Esophagus squamous epithelium (tissue), 5 donors: Measurements from ENCODE around the gene SFTPA2. TPM values are rescaled to one million over a fixed set of nuclear protein-coding genes. Genes with fewer than 3 reads are reported as not detected.
"Not testable (repeated sequence)": the region's sequence is repeated elsewhere in the genome, so short reads cannot be mapped to it uniquely, and the experiment has no call there.

ENCODE experiments used
- DNase-seq: peaks from one replicate; lab custom pipeline; 2025; lab: John Stamatoyannopoulos, UW
- H3K27ac ChIP-seq, 4 donors: fragments of 200-600 bp; sonication (generic); one replicate each; pipeline ENCODE4 v1.5.1; 2016 to 2019; ENCODE audit warnings: mild to moderate bottlenecking in 1 of 4
- H3K27me3 ChIP-seq, 4 donors: fragments of 200-600 bp; sonication (generic); 1 replicate in 3 of 4; 2 replicates in 1 of 4; pipeline versions ENCODE4 v1.5.1 to v1.6.0; 2017 to 2021; ENCODE audit warnings: antibody characterized with exemption in 1 of 4
- H3K36me3 ChIP-seq, 3 donors: fragments of 200-600 bp; sonication (generic); one replicate each; pipeline ENCODE4 v1.5.1; 2016 to 2019
- H3K4me1 ChIP-seq, 3 donors: fragments of 200-600 bp; sonication (generic); one replicate each; pipeline ENCODE4 v1.5.1; 2017 to 2019
- H3K4me3 ChIP-seq, 4 donors: fragments of 200-600 bp; sonication (generic); 1 replicate in 3 of 4; 2 replicates in 1 of 4; pipeline ENCODE4 v1.5.1; 2016 to 2019; ENCODE audit warnings: mild to moderate bottlenecking in 2 of 4, moderate library complexity in 1 of 4
- H3K9me3 ChIP-seq, 3 donors: fragments of 200-600 bp; sonication (generic); one replicate each; pipeline ENCODE4 v1.5.1; 2016 to 2019
- CTCF ChIP-seq, 6 experiments: fragments of 450-650 bp in 4 of 6; fragments of 200-600 bp in 2 of 6; sonication (generic) in 2 of 6; IDR thresholded peaks; one replicate each; pipeline ENCODE4 v1.5.1; 2016 to 2019; ENCODE audit warnings: antibody characterized with exemption in 6 of 6, mild to moderate bottlenecking in 4 of 6, moderate library complexity in 4 of 6
- POLR2A ChIP-seq, 4 donors: fragments of 450-650 bp; IDR thresholded peaks; one replicate each; pipeline ENCODE4 v1.6.1; 2017; ENCODE audit warnings: antibody characterized with exemption in 4 of 4, mild to moderate bottlenecking in 4 of 4, moderate library complexity in 3 of 4
- WGBS, 2 donors: methylation state at CpG; one replicate each; pipeline ENCODE4 v1.1.5; 2018; 5-methylcytosine and 5-hydroxymethylcytosine counted together
- intact Hi-C: fragments of 100-400 bp; cut with DNase I; formaldehyde crosslinking; loops from one replicate; pipeline ENCODE4 v1.15.0; 2022
- total RNA-seq, 4 donors: library from RNA; depleted of rRNA; stranded (reverse); fragments of >200 nt; gene quantifications; one replicate each; pipeline ENCODE4 v1.1.0, GENCODE V29; 2016
- donor health status: DM: yes; HTN: yes; CAD: no.

SFTPA2 gene
- total RNA-seq, 4 donors from 2014 or later, result 0.27 TPM; not detected in 3

- no peak for TF ChIP-seq POLR2A (IDR thresholded peaks at IDR 0.05)
- TF ChIP-seq CTCF (IDR thresholded peaks at IDR 0.05), result no peak
- H3K27me3 ChIP-seq, result peaks cover 0 to 3% (median 0%) of the 10 kb centered on the region in 4 donors
- H3K9me3 ChIP-seq, result no peaks in the 10 kb centered on the region
These were observed 20.8 kb upstream of the SFTPA2 start for GRCh38 chr10:79581044-79581443.

GRCh38 chr10:79579361-79579760 is 19.2 kb upstream of the SFTPA2 start:
- intact Hi-C loops, result no loop called here
- Histone ChIP-seq H3K9me3 (no peaks in the 10 kb centered on the region), H3K27ac (no peak overlapping the region), H3K4me1 (no peaks in the 10 kb centered on the region), H3K27me3 (peaks cover 0 to 3% (median 0%) of the 10 kb centered on the region in 4 donors), H3K36me3 (no peaks in the 10 kb centered on the region), H3K4me3 (no peak overlapping the region)
- DNase-seq, result no peak
- 90 to 95% methylated on average over 2 of the region's 2 CpGs for WGBS, 2 donors
- no peak for TF ChIP-seq POLR2A (IDR thresholded peaks at IDR 0.05)
- no peak for TF ChIP-seq CTCF (IDR thresholded peaks at IDR 0.05)

More at GRCh38 chr10:79581044-79581443, 20.8 kb upstream of the SFTPA2 start:
- H3K36me3 ChIP-seq, result no peaks in the 10 kb centered on the region
- H3K4me3 ChIP-seq, result no peak overlapping the region
- H3K27ac ChIP-seq, result no peak overlapping the region
- DNase-seq, result no peak
- H3K4me1 ChIP-seq, result no peaks in the 10 kb centered on the region
- intact Hi-C loops, result no loop called here

GRCh38 chr10:79570624-79571023 is 10.4 kb upstream of the SFTPA2 start:
- WGBS, 2 donors, result 73 to 88% methylated on average over 2 of the region's 6 CpGs
- intact Hi-C loops, result not testable (repeated sequence)

GRCh38 chr10:79563426-79563825 is 3.2 kb upstream of the SFTPA2 start:
- Histone ChIP-seq H3K27ac (no peak overlapping the region), H3K4me1 (peaks cover 0 to 8% (median 0%) of the 10 kb centered on the region in 3 donors), H3K4me3 (no peak overlapping the region), H3K9me3 (no peaks in the 10 kb centered on the region), H3K27me3 (peaks cover 0 to 15% (median 0%) of the 10 kb centered on the region in 4 donors), H3K36me3 (no peaks in the 10 kb centered on the region)
- 27 to 75% methylated on average over 4 of the region's 4 CpGs for WGBS, 2 donors
- TF ChIP-seq POLR2A (IDR thresholded peaks at IDR 0.05) (no peak), CTCF (IDR thresholded peaks at IDR 0.05) (no peak)
- DNase-seq, result no peak
- intact Hi-C loops, result no loop called here

More at GRCh38 chr10:79570624-79571023, 10.4 kb upstream of the SFTPA2 start:
- DNase-seq, H3K36me3 ChIP-seq, H3K4me1 ChIP-seq, H3K4me3 ChIP-seq, H3K27ac ChIP-seq, H3K9me3 ChIP-seq: not testable (repeated sequence)
- H3K27me3 ChIP-seq, result peaks cover 0 to 30% (median 0%) of the 10 kb centered on the region in 4 donors

- DNase-seq, result peak; percentile 3
- Histone ChIP-seq H3K9me3 (no peaks in the 10 kb centered on the region), H3K27ac (no peak overlapping the region), H3K27me3 (peaks cover 0 to 11% (median 0%) of the 10 kb centered on the region in 4 donors), H3K4me1 (peaks cover 0 to 8% (median 0%) of the 10 kb centered on the region in 3 donors), H3K4me3 (no peak overlapping the region), H3K36me3 (no peaks in the 10 kb centered on the region)
- TF ChIP-seq POLR2A (IDR thresholded peaks at IDR 0.05) (no peak), CTCF (IDR thresholded peaks at IDR 0.05) (peak; percentile 47 to 77 (median 62))
- intact Hi-C loops, result no loop called here
- WGBS, 2 donors, result 15 to 26% methylated on average over 16 of the region's 17 CpGs
These were observed 2.0 kb upstream of the SFTPA2 start for GRCh38 chr10:79562135-79562756.
